Measurements from ENCODE around the gene SEPTIN2.
A peak's percentile ranks its signal among the peaks of the same experiment; 100 is the strongest.

Gene SEPTIN2

DNA sequence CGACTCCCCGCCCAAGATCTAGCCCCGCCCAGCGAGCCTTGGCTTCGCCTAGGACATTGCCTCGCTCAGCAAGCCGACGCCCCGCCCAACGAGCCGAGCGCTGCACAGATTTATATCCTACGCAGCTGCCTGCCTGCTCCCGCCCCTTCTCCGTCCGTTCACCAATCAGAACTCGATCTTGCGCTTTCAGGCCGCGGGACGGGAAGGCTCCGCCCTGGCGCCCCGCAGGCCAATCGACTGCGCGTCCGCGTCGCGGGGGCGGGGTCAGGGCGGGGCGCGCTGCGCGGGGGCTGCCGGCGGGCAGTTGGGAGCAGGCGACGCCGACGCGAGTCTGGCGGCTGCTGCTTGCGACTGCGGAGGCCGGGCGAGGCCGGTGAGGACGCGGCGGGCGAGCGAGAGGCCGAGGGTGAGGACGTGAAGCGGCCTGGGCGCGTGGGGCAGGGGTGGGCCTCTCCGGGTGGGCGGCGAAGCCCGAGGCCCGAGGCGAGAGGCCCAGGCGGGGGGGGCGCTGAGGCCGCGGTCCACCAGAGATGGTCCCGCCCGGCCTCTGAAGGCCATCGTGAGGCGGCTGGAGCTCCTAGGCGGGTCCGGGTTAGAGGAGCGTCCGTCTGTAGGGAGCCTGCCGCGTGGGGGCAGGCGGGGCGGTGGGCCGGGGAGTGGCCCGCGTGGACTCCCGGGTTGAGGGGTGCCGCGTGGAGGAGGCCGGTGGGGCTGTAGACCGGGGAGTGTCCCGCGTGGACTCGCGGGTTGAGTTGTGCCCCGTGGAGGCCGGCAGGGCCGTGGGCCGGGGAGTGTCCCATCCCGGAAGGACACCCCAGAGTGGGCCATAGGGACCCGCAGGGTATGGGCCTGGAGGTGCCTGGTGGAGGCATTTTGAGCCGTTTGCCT is 40.5 kb downstream of the SEPTIN2 start, which contains the start of gene FARP2:
Gene FARP2, plus strand, starts transcription at position 303 of the 888 bp plus-strand sequence. CDS start 16,823 bp downstream, outside the sequence.
- H3K27ac ChIP-seq (ENCODE audit: low read length): peak within 1 kb of the TSS; percentile 89
- peaks cover 22 to 26% of the 10 kb centered on the region in 2 donors for H3K36me3 ChIP-seq (ENCODE audit: control insufficient read depth in 1 of 2, insufficient read depth in 2 of 2, low read length in 2 of 2)
- H3K9me3 ChIP-seq (ENCODE audit: control insufficient read depth in 1 of 2, low read length in 2 of 2): no peaks in the 10 kb centered on the region
- H3K27me3 ChIP-seq (ENCODE audit: low read depth, low read length): no peaks in the 10 kb centered on the region
- peaks cover 14 to 19% of the 10 kb centered on the region in 2 donors for H3K4me1 ChIP-seq (ENCODE audit: control insufficient read depth in 1 of 2, insufficient read depth in 2 of 2, low read length in 2 of 2)
- peak within 1 kb of the TSS; percentile 80 to 86 for H3K4me3 ChIP-seq (ENCODE audit: low read depth in 1 of 2, low read length in 2 of 2)

DNA sequence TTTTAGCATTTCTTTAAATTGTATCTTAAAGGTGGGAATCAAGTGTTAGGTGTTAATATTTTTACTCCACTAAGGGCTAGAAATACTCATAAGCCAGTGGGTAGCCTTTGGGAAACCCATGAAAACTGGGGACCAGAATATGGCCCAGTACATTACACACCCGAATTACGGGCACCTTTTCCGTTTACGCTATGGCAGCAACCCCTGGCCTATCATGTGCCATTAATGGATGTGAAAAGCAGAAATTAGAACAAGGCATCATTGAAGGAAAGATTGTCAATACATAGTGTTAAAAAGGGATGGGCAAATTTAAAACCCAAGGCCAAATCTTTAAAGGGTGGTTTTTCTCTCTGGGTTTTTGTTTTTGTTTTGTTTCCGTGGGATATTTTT is 41.1 kb downstream of the SEPTIN2 start:
- peaks cover 14 to 19% of the 10 kb centered on the region in 2 donors for H3K4me1 ChIP-seq (ENCODE audit: control insufficient read depth in 1 of 2, insufficient read depth in 2 of 2, low read length in 2 of 2)
- H3K4me3 ChIP-seq (ENCODE audit: low read depth in 1 of 2, low read length in 2 of 2): peak overlapping the region; percentile 80 to 86
- H3K27me3 ChIP-seq (ENCODE audit: low read depth, low read length): no peaks in the 10 kb centered on the region
- H3K27ac ChIP-seq (ENCODE audit: low read length): peak overlapping the region; percentile 89
- H3K36me3 ChIP-seq (ENCODE audit: control insufficient read depth in 1 of 2, insufficient read depth in 2 of 2, low read length in 2 of 2): peaks cover 16 to 20% of the 10 kb centered on the region in 2 donors
- H3K9me3 ChIP-seq (ENCODE audit: control insufficient read depth in 1 of 2, low read length in 2 of 2): no peaks in the 10 kb centered on the region

DNA sequence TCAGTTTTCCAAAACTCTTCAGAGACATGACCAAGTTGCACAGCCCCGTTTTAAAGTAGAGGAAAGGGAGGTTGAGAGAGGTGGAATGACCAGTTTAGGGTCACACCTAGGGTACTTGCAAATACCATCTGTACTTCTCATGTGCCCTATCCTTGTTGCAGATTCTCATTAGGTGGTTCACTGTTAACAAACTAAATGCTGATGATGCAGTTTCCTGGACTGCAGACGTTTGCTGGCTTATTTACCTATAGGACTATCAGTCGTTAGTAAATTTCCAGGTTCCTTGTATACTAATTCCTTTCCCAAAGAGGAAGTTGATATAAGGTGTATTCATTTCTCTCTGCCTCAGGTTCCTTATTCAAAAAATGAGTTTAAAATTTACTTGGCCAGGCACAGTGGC is 41.8 kb downstream of the SEPTIN2 start:
- Histone ChIP-seq H3K27me3 (ENCODE audit: low read depth, low read length) (no peaks in the 10 kb centered on the region), H3K9me3 (ENCODE audit: control insufficient read depth in 1 of 2, low read length in 2 of 2) (no peaks in the 10 kb centered on the region), H3K4me3 (ENCODE audit: low read depth in 1 of 2, low read length in 2 of 2) (peak overlapping the region; percentile 80 to 86), H3K27ac (ENCODE audit: low read length) (peak overlapping the region; percentile 89), H3K4me1 (ENCODE audit: control insufficient read depth in 1 of 2, insufficient read depth in 2 of 2, low read length in 2 of 2) (peaks cover 14 to 19% of the 10 kb centered on the region in 2 donors), H3K36me3 (ENCODE audit: control insufficient read depth in 1 of 2, insufficient read depth in 2 of 2, low read length in 2 of 2) (peaks cover 9 to 13% of the 10 kb centered on the region in 2 donors)

DNA sequence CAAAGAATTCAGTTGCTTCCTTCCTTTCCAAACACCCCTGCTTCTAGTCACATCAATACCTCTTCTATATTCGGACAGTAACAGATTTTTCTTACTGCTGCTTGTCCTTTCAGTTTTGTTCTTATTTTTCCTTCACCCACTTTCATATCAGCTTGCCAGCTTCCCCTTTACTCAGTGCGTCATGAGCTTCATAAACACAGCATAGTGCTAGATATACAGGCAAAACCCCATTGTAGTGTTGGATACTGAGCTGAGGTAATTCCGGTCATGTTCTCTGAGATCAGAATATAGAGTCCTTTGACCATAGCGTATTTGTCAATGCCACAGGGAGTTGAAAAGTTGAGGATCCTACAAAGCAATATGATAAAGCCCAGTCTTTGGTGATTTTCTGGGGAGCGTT is 42.7 kb downstream of the SEPTIN2 start:
- Histone ChIP-seq H3K27ac (ENCODE audit: low read length) (peak overlapping the region; percentile 67), H3K36me3 (ENCODE audit: control insufficient read depth in 1 of 2, insufficient read depth in 2 of 2, low read length in 2 of 2) (peaks cover 2 to 4% of the 10 kb centered on the region in 2 donors), H3K4me1 (ENCODE audit: control insufficient read depth in 1 of 2, insufficient read depth in 2 of 2, low read length in 2 of 2) (peaks cover 14 to 19% of the 10 kb centered on the region in 2 donors), H3K4me3 (ENCODE audit: low read depth in 1 of 2, low read length in 2 of 2) (peak overlapping the region in 1 of 2 donors; percentile 33), H3K9me3 (ENCODE audit: control insufficient read depth in 1 of 2, low read length in 2 of 2) (no peaks in the 10 kb centered on the region), H3K27me3 (ENCODE audit: low read depth, low read length) (no peaks in the 10 kb centered on the region)

DNA sequence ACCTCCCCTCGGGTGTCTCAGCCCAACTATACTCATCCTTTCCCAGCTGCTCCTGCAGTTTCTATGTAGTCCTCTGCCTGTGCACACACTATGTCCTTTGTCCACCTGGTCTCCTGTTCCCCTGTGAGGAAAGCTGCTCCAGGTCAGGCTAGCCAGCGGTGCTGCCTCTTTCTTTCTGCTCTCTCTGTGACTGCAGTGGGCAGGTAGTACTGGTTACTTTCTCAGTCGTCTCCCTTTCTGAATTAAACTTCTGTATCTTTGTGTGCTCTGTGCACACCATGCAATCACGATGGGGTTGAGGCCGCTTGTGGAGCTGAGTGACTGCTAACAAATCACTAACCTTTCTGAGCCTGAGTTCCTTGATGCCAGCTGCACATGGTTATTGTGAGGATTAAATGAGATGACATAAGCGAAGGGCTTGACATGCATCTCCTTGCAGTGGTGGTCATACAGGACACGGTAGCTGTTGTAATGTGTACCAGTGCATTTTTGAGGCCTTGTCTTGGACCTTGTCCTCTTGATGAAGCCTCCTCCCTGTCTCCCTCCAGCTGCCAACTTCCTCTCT is 43.8 kb downstream of the SEPTIN2 start:
- Histone ChIP-seq H3K27me3 (ENCODE audit: low read depth, low read length) (no peaks in the 10 kb centered on the region), H3K4me3 (ENCODE audit: low read depth in 1 of 2, low read length in 2 of 2) (no peak overlapping the region), H3K4me1 (ENCODE audit: control insufficient read depth in 1 of 2, insufficient read depth in 2 of 2, low read length in 2 of 2) (peaks cover 14 to 19% of the 10 kb centered on the region in 2 donors), H3K27ac (ENCODE audit: low read length) (no peak overlapping the region), H3K36me3 (ENCODE audit: control insufficient read depth in 1 of 2, insufficient read depth in 2 of 2, low read length in 2 of 2) (no peaks in the 10 kb centered on the region), H3K9me3 (ENCODE audit: control insufficient read depth in 1 of 2, low read length in 2 of 2) (no peaks in the 10 kb centered on the region)

DNA sequence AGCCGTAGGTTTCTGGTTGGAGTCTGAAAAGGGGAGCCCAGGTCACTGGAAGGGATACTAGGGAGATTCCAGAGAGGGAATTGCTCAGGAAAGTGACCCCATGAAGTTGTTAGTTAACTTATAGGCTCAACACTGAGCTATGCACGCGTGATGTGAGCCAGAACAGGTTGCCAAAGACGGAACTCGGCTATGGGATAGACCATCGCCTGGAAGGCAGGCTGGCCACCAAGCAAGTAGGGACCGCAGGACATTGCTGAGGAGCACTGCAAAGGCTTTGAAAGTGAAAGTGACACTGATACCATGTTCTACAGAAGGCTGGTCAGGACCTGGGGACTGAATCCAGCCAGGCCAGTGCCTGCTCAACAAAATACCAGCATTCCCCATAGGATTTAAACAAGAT is 47.7 kb downstream of the SEPTIN2 start:
- H3K36me3 ChIP-seq (ENCODE audit: control insufficient read depth in 1 of 2, insufficient read depth in 2 of 2, low read length in 2 of 2): no peaks in the 10 kb centered on the region
- no peaks in the 10 kb centered on the region for H3K27me3 ChIP-seq (ENCODE audit: low read depth, low read length)
- peak overlapping the region; percentile 24 for H3K27ac ChIP-seq (ENCODE audit: low read length)
- H3K9me3 ChIP-seq (ENCODE audit: control insufficient read depth in 1 of 2, low read length in 2 of 2): no peaks in the 10 kb centered on the region
- peaks cover 10 to 16% of the 10 kb centered on the region in 2 donors for H3K4me1 ChIP-seq (ENCODE audit: control insufficient read depth in 1 of 2, insufficient read depth in 2 of 2, low read length in 2 of 2)
- peak overlapping the region in 1 of 2 donors; percentile 5 for H3K4me3 ChIP-seq (ENCODE audit: low read depth in 1 of 2, low read length in 2 of 2)

DNA sequence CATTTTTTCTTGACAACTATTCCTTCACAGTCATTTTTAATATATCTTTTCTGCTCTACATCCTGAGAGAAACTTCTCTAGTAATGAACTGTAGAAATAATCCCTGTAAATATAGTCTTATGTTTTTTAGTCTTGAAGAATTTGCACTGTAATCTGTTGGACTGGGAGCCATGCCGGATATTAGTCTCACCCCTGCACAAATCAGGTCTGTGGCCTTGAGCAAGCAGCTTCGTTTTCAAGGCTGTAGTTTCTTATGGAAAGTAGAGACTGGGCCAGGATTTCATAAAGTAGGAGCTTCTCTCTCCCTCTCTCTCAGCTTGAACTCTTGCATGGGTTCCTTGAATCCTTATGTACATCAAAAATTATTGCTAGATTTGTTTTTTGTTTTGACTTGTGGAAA is 49.1 kb downstream of the SEPTIN2 start:
- no peak overlapping the region for H3K27ac ChIP-seq (ENCODE audit: low read length)
- no peak overlapping the region for H3K4me3 ChIP-seq (ENCODE audit: low read depth in 1 of 2, low read length in 2 of 2)
- H3K4me1 ChIP-seq (ENCODE audit: control insufficient read depth in 1 of 2, insufficient read depth in 2 of 2, low read length in 2 of 2): peaks cover 0 to 13% of the 10 kb centered on the region in 2 donors
- no peaks in the 10 kb centered on the region for H3K36me3 ChIP-seq (ENCODE audit: control insufficient read depth in 1 of 2, insufficient read depth in 2 of 2, low read length in 2 of 2)
- no peaks in the 10 kb centered on the region for H3K9me3 ChIP-seq (ENCODE audit: control insufficient read depth in 1 of 2, low read length in 2 of 2)
- no peaks in the 10 kb centered on the region for H3K27me3 ChIP-seq (ENCODE audit: low read depth, low read length)

DNA sequence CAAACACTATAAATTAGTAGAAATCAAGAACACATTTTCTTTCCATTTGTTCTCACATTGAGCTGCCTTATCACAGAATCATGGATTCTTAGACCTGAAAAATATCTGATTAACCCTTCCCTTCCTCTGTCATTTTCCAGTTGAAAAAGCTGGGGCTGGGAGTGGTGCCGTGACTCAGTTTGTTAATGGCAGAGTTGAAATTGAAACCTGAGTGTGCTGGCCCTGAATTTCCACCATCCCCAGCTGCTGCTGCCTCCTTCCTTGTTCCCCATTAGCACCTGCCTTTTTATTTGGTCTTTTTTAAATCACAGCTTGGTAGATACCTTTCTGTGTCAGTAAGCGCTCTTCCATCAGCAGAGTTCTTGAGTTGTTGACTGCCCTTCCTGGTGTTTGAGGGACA is 51.0 kb downstream of the SEPTIN2 start:
- H3K27me3 ChIP-seq (ENCODE audit: low read depth, low read length): no peaks in the 10 kb centered on the region
- H3K36me3 ChIP-seq (ENCODE audit: control insufficient read depth in 1 of 2, insufficient read depth in 2 of 2, low read length in 2 of 2): no peaks in the 10 kb centered on the region
- H3K27ac ChIP-seq (ENCODE audit: low read length): no peak overlapping the region
- peaks cover 0 to 13% of the 10 kb centered on the region in 2 donors for H3K4me1 ChIP-seq (ENCODE audit: control insufficient read depth in 1 of 2, insufficient read depth in 2 of 2, low read length in 2 of 2)
- no peaks in the 10 kb centered on the region for H3K9me3 ChIP-seq (ENCODE audit: control insufficient read depth in 1 of 2, low read length in 2 of 2)
- no peak overlapping the region for H3K4me3 ChIP-seq (ENCODE audit: low read depth in 1 of 2, low read length in 2 of 2)

DNA sequence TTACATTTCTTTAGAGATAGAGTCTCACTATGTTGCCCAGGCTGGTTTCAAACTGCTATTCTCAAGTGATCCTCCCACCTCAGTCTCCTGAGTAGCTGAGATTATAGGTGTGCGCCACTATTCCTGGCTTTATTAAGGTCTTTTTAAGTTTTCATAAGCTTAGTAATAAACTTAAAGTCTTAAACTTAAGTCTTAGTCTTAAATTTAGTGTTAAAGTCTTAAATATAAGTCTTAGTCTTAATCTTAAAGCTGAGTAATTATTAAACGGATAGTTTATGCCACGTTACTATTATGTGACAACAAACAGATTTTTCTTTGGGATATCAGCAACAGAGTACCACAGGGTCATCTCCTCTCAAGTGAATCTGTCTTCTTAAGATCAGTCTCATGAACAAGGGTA is 52.9 kb downstream of the SEPTIN2 start:
- Histone ChIP-seq H3K27me3 (ENCODE audit: low read depth, low read length) (no peaks in the 10 kb centered on the region), H3K36me3 (ENCODE audit: control insufficient read depth in 1 of 2, insufficient read depth in 2 of 2, low read length in 2 of 2) (peaks cover 0 to 5% of the 10 kb centered on the region in 2 donors), H3K9me3 (ENCODE audit: control insufficient read depth in 1 of 2, low read length in 2 of 2) (no peaks in the 10 kb centered on the region), H3K4me3 (ENCODE audit: low read depth in 1 of 2, low read length in 2 of 2) (no peak overlapping the region), H3K27ac (ENCODE audit: low read length) (no peak overlapping the region), H3K4me1 (ENCODE audit: control insufficient read depth in 1 of 2, insufficient read depth in 2 of 2, low read length in 2 of 2) (peaks cover 7 to 13% of the 10 kb centered on the region in 2 donors)

DNA sequence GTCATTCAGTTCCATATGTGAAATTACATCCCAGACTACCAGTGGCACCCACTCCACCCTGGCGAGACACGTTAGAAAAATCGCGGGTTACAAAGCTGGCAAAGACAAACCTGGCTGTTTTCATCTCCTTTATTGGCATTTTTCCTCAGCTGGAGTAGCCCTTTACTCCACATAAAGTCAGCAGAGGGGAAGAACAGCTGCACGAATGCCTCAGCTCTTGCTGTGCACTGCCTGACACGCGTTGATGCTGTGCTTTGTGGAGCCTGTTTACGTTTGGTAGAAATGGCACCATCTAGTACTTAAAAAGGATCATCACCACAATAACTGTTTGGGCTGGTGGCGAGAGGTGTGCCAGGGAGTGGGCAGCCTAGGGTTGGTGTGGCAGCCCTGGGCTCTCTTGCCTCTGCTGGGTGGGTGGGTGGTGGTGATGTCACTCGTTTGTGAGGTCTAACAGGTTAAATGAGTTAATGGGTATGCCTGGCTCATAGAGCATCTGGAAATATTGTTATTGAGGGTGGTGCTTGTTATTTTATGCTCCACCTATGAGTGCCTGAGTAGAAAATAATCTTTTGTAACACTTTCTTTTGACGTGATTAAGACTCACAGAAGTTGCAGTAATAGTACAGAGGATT is 56.8 kb downstream of the SEPTIN2 start:
- Histone ChIP-seq H3K4me3 (ENCODE audit: low read depth in 1 of 2, low read length in 2 of 2) (no peak overlapping the region), H3K9me3 (ENCODE audit: control insufficient read depth in 1 of 2, low read length in 2 of 2) (no peaks in the 10 kb centered on the region), H3K27ac (ENCODE audit: low read length) (no peak overlapping the region), H3K36me3 (ENCODE audit: control insufficient read depth in 1 of 2, insufficient read depth in 2 of 2, low read length in 2 of 2) (peaks cover 10 to 15% of the 10 kb centered on the region in 2 donors), H3K27me3 (ENCODE audit: low read depth, low read length) (no peaks in the 10 kb centered on the region), H3K4me1 (ENCODE audit: control insufficient read depth in 1 of 2, insufficient read depth in 2 of 2, low read length in 2 of 2) (peaks cover 4 to 7% of the 10 kb centered on the region in 2 donors)

DNA sequence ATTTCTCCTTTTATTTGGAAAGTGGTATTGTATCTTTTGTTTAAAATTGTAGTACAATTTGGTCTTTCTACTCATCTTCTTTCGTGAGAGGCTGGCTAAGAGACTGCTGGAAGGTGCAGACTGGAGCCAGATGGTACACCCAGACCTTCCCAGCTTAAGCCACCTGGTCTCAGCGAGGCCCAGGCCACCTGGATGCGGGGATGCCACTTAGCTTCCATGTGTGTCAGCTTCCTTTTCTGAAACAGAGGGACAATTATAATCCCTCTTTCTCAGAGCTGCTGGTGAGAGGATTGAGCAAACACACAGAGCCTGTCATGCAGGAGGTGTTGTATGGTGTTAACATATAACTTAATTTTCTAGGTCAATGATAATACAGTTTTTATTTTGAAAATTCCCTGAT is 57.7 kb downstream of the SEPTIN2 start:
- Histone ChIP-seq H3K27ac (ENCODE audit: low read length) (peak overlapping the region; percentile 7), H3K9me3 (ENCODE audit: control insufficient read depth in 1 of 2, low read length in 2 of 2) (no peaks in the 10 kb centered on the region), H3K36me3 (ENCODE audit: control insufficient read depth in 1 of 2, insufficient read depth in 2 of 2, low read length in 2 of 2) (peaks cover 10 to 15% of the 10 kb centered on the region in 2 donors), H3K4me1 (ENCODE audit: control insufficient read depth in 1 of 2, insufficient read depth in 2 of 2, low read length in 2 of 2) (peaks cover 0 to 7% of the 10 kb centered on the region in 2 donors), H3K4me3 (ENCODE audit: low read depth in 1 of 2, low read length in 2 of 2) (no peak overlapping the region), H3K27me3 (ENCODE audit: low read depth, low read length) (no peaks in the 10 kb centered on the region)

Data from muscle layer of duodenum (tissue), 2 donors.